NOMO-1 treated with DMSO at 0.1 percent for 48 hours (cell line): Measurements from ENCODE around the gene SHMT2.
A peak's percentile ranks its signal among the peaks of the same experiment; 100 is the strongest.

Source experiments
- DNase-seq: peaks from one replicate; lab custom pipeline; 2025; ENCODE audit not compliant: unreplicated experiment; lab: John Stamatoyannopoulos, UW

The SHMT2 gene

GRCh38 chr12:57196956-57197355, 32.6 kb upstream of the SHMT2 start:
- DNase-seq: no peak

GRCh38 chr12:57198329-57198728, 31.2 kb upstream of the SHMT2 start:
- DNase-seq: no peak

GRCh38 chr12:57199191-57199590, 30.3 kb upstream of the SHMT2 start:
- DNase-seq: no peak

- no peak for DNase-seq
Observed at GRCh38 chr12:57200497-57200896, 29.0 kb upstream of the SHMT2 start.

GRCh38 chr12:57201219-57201618, 28.3 kb upstream of the SHMT2 start:
- no peak for DNase-seq

- no peak for DNase-seq
Observed at GRCh38 chr12:57201631-57202030, 27.9 kb upstream of the SHMT2 start.

GRCh38 chr12:57202321-57202720, 27.2 kb upstream of the SHMT2 start:
- no peak for DNase-seq

- DNase-seq: no peak
Observed at GRCh38 chr12:57203201-57203600, 26.3 kb upstream of the SHMT2 start.

GRCh38 chr12:57203791-57204190, 25.7 kb upstream of the SHMT2 start:
- DNase-seq: no peak

GRCh38 chr12:57204454-57204853, 25.1 kb upstream of the SHMT2 start:
- no peak for DNase-seq

- no peak for DNase-seq
Observed at GRCh38 chr12:57205186-57205585, 24.3 kb upstream of the SHMT2 start.

GRCh38 chr12:57205931-57206330, 23.6 kb upstream of the SHMT2 start:
- no peak for DNase-seq

- no peak for DNase-seq
Observed at GRCh38 chr12:57207731-57208630, 21.5 kb upstream of the SHMT2 start.

GRCh38 chr12:57208631-57209282, 20.8 kb upstream of the SHMT2 start:
- no peak for DNase-seq

- no peak for DNase-seq
Observed at GRCh38 chr12:57209916-57210315, 19.6 kb upstream of the SHMT2 start.

GRCh38 chr12:57210461-57210860, 19.1 kb upstream of the SHMT2 start:
- no peak for DNase-seq

- DNase-seq: peak; percentile 53
Observed at GRCh38 chr12:57210926-57211692, 18.4 kb upstream of the SHMT2 start.

- no peak for DNase-seq
Observed at GRCh38 chr12:57211791-57212700, 17.5 kb upstream of the SHMT2 start.

GRCh38 chr12:57212701-57213057, 16.8 kb upstream of the SHMT2 start:
- no peak for DNase-seq

GRCh38 chr12:57213058-57213715, 16.3 kb upstream of the SHMT2 start:
- DNase-seq: peak; percentile 58
